OCI-LY7 (cell line): ENCODE measurements around the gene METTL22.

Source experiments
- EZH2phosphoT487 ChIP-seq: fragments of 200-600 bp; sonication (generic); IDR thresholded peaks from 2 replicates; pipeline ENCODE4 v1.6.1; 2018; ENCODE audit warnings: low read depth, borderline replicate concordance, mild to moderate bottlenecking, mixed run types, antibody characterized with exemption, low read length, moderate library complexity, mixed read lengths
- TF ChIP-seq, protein P1 (sequence below): fragments of 200-600 bp; sonication (generic); conservative IDR thresholded peaks from 2 replicates; pipeline ENCODE4 v1.5.1; 2014; ENCODE audit warnings: mild to moderate bottlenecking, antibody characterized with exemption, low read length, moderate library complexity, mixed read lengths

DNA sequence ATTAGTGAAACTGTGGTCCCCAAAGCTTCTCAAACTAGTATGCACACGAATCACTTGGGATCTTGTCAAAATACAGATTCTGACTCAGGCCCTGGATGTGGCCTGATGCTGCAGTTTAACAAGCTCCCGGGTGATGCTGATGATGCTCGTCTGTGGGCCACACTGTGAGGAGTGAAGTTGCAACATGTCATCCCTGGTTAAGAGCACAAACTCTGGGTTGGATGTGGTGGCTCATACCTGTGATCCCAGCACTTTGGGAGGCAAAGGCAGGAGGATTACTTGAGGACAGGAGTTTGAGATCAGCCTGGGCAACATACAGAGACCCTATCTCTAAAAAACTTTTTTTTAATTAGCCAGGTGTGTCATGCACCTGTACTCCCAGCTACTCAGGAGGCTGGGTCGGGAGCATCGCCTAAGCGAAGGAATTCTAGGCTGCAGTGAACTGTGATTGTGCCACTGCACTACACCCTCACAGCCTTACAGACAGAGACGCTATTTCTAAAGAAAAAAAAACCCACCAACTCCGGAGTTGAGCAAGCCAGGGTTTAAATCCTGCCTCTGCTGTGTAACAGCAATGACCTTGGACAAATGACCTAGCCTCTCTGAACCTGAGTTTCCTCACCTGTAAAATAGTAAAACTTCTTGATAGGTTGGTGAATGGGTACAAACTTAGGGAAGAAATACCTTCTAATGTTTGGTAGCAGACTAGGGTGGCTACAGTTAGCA, 28.5 kb downstream of the METTL22 start:
- TF ChIP-seq, protein P1, sequence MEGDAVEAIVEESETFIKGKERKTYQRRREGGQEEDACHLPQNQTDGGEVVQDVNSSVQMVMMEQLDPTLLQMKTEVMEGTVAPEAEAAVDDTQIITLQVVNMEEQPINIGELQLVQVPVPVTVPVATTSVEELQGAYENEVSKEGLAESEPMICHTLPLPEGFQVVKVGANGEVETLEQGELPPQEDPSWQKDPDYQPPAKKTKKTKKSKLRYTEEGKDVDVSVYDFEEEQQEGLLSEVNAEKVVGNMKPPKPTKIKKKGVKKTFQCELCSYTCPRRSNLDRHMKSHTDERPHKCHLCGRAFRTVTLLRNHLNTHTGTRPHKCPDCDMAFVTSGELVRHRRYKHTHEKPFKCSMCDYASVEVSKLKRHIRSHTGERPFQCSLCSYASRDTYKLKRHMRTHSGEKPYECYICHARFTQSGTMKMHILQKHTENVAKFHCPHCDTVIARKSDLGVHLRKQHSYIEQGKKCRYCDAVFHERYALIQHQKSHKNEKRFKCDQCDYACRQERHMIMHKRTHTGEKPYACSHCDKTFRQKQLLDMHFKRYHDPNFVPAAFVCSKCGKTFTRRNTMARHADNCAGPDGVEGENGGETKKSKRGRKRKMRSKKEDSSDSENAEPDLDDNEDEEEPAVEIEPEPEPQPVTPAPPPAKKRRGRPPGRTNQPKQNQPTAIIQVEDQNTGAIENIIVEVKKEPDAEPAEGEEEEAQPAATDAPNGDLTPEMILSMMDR: no peak
- no peak for TF ChIP-seq EZH2phosphoT487
